IPS DF 4.7 (cell line): ENCODE data around the gene AKAP13.

Experiments
- DNase-seq: peaks from one replicate; pipeline ENCODE4 v3.0.0-alpha.2; 2013; ENCODE audit warnings: low spot score; ENCODE audit errors: extremely low read depth

Gene AKAP13

GRCh38 chr15:85764649-85765277 lies 384.4 kb downstream of the AKAP13 start:
- DNase-seq = no peak

GRCh38 chr15:85766001-85766831 lies 385.8 kb downstream of the AKAP13 start:
- DNase-seq = no peak

DNA sequence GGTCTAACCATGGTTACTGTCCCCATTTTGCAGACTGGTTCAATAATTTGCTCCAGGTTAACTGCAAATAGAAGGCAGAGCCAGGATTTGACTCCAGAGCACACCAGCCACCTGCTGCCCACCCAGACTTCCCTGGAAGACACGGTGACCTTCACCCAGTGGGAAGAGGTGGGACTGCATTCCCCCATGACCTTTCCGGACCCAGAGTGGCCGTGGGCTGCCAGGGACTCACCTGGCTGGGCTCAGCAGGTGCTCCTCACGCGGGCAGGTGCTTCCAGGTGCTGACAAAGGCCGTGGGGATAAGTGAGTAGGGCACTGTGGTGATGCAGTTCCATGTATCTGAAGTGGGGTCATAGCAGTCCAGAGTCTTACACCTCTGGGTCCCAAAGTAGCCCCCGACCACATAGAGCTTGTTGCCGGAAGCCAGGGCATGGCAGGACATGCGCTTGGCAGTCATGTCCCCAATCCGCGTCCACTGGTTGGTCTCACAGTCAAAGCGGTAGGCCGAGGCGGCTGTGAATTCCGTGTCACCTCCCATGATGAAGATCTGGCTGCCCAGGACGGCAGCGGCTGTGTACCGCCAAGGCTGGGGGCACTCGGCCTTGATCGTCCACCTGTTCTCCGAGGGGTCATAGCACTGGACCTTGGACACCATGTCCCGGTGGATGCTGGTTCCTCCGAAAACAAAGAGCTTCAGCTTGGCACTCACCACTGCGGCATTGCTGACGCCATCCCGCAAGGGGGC lies 387.6 kb downstream of the AKAP13 start:
- no peak for DNase-seq

DNA sequence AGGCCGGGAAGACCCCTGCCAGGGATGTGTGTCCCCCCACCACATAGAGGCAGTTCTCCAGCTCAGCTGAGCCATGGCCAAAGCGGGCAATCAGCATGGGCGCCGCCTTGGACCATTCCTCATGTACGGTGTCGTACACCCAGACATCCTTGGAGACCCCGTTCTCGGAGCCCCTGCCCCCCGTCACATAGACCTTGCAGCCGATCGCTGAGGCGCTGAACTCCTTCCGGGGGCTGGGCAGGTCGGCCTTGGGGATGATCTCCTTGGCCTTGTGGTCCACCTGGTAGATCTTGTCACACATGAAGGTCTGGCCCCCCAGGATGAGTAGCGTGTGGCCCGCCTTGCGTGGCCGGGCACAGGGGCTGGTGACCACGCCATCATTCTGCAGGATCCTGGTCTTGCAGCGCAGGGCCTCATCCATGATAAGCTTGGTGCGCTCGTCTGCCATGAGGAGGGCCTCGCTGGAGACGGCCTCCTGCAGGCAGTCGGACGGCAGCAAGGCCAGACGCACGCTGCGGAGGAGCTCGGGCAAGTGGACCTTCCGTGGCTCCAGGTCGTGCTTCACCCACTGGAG lies 388.3 kb downstream of the AKAP13 start:
- no peak for DNase-seq

DNA sequence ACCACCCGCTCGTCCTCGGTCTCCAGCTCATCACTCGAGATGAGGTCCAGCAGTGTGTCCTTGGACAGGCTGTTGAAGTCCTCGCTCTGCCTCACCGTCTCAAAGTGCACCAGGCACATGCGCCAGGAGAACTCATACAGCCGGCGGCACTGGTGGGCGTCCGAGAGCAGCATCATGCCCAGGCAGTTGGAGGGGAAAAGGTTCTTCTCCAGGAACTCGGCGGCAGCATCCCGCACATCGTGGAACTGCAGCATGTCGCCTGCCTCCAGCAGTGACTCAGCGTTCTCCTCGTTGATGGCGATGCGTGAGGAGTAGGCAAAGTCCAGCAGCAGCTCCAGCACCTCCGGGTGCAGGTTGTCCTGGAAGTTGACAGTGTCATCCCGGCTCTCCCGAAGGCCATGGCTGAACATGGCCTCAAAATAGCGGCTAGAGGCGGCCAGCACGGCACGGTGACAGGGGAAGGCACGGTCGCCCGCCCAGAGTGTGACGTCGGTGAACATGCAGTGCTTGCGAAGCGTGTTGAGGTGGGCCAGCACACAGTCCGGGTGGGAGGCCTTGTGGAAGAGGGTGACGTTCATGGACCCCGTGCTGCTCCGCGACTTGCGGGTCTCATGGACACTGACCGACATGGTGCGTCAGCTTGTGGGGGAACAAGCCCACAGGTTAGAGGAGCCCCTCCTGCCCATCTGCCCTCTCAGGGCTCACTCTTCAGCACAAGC lies 388.9 kb downstream of the AKAP13 start:
- no peak for DNase-seq

DNA sequence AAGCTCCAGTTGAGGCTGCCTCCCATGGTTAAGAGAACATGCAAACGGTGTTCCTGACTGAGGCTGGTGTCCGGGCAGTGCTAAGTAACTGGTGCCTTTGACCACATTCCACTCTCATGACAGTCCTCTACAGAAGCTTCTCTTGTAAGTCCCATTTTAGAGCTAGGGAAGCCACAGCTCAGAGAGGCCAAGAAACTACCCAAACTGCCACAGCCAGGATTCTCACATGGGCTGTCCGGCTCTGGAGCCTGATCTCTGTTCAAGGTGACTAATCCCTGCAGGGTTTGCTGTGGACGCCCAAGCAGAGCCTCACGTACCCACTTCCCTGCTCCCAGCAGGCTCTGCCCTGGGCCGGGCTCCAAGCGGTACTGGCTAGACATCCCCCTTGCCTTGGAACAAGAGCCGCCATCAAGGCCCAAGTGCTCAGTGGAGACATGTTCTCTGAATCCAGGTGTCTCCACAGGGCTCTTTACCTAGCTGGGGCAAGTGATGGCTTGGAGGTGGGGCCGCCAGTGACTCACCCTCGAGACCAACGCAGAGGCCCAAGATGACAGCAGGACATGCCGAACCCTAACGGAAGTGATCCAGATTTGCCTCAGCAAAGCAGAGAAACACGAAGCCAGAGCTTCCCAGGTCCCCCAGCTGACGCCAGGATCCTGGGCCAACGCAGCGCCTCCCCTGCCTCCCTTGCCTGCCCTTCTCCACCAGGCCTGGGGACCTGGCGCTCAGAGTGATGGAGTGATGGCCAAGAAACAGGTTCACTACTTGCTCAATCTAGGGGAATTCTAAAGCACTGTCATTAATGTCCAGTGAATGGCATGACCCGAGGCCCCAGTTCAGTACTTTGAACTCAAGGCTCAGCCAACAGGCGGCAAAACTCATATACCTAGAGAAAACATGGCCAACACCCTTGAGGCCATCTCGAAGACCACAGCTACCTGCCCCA lies 390.0 kb downstream of the AKAP13 start:
- no peak for DNase-seq

GRCh38 chr15:85771271-85771670 lies 390.9 kb downstream of the AKAP13 start:
- DNase-seq = no peak

GRCh38 chr15:85771781-85772445 lies 391.5 kb downstream of the AKAP13 start:
- no peak for DNase-seq

- no peak for DNase-seq
Measured at GRCh38 chr15:85772668-85773067, 392.3 kb downstream of the AKAP13 start.

DNA sequence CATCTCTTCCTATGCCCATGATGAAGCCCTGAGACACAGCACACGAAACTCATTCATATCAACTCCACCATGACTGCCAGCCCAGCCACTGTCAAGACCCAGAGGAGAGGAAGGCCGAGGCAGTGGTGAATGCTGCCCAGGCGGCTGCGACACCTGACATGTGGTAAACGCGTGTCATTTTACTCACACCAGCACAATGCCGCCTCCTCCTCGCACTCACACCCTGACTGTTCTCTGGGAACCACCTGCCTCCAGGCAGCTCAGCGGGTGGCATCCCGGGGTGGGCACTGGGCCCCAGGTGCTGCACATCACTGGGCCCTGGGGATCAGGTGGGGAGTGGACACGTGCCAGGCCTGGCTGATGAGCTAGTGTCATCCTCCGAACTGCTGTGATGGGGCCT lies 392.8 kb downstream of the AKAP13 start:
- no peak for DNase-seq

- no peak for DNase-seq
Measured at GRCh38 chr15:85773970-85774369, 393.6 kb downstream of the AKAP13 start.

DNA sequence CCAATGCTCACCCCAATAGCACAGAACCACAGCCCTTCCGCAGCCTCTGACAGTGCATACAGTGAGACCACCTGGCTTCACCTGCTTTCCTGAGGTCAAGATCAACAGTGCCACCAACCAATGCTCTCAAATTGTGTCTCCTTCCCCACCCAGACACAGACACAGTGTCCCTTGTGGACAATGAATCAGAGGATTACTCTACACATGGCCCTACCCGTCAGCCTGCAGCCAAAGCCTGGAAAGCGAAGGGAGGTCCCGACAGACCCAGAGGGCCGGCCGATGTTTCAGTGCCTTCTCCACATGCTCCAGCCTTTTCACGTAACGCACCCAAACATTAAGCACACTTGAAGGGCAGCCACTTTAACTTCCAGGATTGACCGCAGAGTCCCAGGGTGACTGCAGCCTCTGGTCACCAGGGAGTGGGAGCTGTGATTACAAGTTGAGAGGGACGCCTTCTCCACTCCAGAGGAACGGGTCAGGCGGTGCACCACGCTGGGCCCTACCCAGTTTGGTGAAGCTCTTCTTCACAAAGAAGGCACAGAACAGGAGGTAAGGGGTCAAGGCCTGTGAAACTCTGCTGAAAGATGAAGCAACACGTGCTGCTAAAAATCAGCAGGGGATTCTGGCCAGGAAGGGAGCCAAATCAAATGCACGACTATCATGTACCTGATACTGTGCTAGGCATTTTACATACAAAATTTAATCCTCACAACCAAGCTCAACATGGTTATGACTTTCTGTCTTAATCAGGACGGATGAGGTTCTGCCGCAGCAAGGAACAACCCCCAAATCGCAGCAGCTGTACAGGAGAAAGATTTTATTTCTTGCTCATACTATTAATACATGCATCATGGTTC lies 397.1 kb downstream of the AKAP13 start:
- no peak for DNase-seq

DNA sequence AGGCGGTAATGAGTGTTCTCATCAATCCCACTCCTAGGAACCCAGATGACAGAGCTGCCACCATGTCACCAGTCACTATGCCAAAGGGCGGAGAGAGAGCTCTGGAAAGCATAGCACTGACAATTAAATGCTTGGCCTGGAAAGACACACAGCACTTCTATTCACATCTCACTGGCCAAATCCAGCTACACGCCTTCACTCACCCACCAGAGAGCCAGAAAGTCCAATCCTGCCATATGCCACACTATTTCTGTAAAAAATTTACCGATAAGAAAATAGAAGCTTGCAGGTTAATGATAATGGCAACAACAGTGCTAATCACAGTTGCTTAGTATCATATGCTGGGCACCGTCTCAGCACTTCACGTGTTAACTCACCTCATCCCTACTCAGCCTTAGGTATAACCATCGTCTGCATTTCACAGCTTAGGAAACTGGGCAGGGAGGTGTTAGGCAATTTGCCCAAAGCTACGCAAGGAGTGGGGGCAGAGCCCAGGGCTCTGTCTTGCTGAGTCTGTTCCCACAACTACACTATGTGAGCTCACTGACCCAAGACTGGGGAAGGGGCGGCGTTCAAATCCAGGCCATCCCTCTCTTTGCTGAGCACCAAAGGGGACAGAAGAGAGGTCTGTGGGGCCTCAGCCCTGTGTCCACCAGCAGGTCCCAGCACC lies 397.8 kb downstream of the AKAP13 start:
- no peak for DNase-seq

DNA sequence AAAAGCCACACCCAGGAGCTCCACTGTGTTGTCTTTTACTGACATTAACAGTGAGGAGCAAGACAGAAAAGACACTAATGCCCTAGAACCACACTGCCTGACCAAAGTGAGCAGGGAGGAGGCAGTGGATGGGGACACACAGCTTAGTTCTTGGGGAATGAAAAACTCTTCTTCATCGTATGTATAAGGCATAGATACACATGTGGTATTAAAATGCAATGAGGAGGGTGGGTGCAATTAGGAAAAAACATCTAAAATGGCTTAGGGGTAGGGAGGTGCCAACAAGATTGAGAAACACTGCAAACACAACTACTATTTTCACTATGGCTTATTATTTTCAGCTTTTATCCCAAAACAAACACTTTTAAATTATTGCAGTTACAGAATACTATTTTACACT lies 398.8 kb downstream of the AKAP13 start:
- DNase-seq = no peak

DNA sequence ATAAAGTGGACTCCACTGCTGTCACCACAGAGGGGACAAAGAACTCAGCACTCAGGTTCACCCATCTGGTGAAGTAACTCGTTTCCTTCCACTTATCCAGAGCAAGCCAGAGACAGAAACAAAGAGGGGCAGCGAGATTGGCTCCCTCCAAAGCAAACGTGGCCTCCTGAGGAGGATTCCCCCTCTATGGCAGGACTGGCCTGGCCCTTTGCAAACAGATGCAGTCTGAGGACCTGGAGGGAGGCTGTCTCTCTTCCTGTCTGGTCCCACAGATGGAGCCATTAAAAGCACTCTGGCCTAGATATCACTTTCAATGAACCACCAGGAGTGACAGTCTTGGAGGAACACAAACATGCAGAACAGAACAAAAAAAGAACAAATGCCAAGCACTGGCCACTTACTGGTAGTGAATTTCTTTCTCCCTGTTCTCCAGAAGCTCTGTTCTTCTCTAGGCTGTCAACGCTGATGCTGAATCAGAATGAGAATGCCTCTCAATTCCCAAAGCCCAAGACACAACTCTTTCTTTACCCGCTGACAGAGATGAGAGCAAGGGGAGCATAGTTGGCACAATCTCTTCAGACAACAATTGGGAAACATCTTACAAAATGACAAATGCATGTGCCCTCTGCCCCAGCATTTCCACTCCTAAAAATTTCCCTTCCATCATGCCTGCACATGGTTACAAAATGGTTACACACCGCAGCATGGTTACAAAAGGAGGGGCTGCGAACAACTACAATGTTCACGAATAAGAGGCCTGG lies 400.0 kb downstream of the AKAP13 start:
- no peak for DNase-seq

DNA sequence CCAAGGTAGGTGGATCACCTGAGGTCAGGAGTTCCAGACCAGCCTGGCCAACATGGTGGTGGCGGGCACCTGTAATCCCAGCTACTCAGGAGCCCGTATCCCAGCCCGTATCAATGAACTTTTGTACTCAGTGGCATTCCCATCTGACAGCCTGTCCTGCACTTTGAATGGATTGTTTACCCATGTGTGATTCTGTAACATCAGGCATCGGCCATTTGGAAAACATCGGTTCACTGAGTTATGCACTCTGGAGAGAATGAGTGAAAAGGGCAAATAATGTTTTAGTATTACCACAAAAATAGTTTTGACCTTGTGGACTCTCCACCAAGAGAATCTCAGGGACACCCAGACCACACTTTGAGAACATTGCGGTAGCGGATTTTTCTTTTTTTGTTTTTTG lies 400.7 kb downstream of the AKAP13 start:
- no peak for DNase-seq

- no peak for DNase-seq
Measured at GRCh38 chr15:85782064-85782463, 401.7 kb downstream of the AKAP13 start.
